T47D (cell line): ENCODE measurements around the gene FNDC10.

Source experiments
- DNase-seq, 2 experiments: peaks; one replicate each; pipeline versions ENCODE4 v3.0.0 to v3.0.0-alpha.2; 2011 to 2012; ENCODE audit warnings: low read depth in 1 of 2, low spot score in 1 of 2
- JUND ChIP-seq: IDR thresholded peaks from 2 replicates; pipeline ENCODE4 v1.6.1; 2012; ENCODE audit warnings: low read depth
- in situ Hi-C: cut with HindIII; loops from 2 replicates; pipeline ENCODE4 v1.10.0; 2016; ENCODE audit warnings: low sequenced_read_pairs, low pct_unique_long_range_greater_than_20kb

The FNDC10 gene

DNA sequence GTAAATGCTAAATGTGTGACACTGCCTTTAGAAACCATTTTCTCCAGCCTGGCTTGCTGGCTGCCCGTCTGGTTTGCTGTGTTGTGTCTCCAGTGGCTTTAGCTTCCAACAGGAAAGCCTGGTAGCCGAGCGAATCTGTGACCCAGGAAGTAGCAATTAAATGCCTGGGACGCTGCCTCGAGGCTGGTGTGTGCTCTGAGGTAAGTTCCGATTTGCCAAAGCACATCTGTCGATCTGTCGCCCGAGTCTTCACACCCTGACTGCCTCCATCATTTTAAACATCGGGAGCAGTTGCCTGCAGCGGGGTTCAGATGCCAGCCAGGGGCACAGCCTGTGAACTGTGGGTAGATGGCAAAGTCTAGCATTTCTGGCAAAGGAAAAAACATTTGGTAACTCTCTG is 17.6 kb upstream of the FNDC10 start:
- TF ChIP-seq JUND: no peak
- DNase-seq: no peak
- in situ Hi-C loops: no loop called here

DNA sequence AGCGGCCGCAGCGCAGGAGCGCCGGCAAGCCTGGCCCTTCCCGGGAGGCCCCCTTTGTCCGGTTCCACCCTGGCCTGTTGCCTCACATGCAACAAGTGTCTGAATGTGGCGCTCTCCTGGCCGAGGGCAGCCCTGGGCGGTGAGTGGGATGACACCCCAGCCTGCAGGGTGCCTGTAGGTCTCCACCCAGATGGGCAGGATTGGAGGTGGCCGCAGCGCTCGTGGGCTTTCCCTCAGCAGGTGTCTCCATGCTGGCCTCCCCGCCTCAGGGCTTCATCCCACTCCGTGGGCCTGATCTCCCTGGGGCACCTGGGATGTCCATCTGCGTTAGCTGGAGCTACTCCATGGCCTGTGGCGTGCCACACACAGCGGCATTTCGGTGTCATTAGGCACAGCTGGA is 16.9 kb upstream of the FNDC10 start:
- no peak for DNase-seq
- in situ Hi-C loops: no loop called here
- TF ChIP-seq JUND: no peak

DNA sequence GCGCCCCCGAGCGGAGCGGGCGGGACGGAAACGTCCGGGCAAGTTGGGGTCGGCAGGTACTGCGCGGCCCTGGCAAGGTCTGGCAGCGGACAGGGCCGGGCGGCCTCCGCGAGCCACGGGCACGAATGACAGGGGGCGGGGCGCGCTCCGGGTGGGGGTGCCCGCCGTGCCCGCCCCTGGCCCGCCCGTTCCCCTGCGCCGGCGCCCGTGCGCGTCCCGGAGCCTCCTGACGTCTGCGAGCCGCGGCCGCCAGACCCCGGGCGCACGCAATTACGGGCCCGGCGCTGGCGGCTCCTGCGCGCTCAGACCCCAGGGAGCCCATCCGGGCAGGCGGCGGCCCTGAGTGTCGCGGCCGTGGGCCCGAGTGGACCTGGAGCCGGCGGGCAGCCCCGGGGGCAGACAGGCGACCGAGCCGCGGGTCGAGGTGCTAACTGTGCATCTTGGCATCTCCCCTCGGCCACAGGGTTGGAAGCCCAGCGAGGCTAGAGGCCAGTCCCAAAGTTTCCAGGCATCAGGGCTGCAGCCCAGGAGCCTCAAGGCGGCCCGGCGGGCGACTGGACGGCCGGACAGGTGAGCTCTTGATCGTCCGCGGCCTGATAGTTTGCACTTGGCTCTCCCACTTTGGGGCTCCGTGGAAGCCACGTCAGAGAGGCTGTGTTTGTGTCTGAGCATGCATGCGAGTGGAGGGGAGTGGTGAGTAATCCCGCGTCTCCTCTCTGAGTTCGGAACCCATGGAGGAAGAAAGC is 16.3 kb upstream of the FNDC10 start:
- in situ Hi-C loops: no loop called here
- no peak for TF ChIP-seq JUND
- peak; percentile 48 to 80 for DNase-seq

DNA sequence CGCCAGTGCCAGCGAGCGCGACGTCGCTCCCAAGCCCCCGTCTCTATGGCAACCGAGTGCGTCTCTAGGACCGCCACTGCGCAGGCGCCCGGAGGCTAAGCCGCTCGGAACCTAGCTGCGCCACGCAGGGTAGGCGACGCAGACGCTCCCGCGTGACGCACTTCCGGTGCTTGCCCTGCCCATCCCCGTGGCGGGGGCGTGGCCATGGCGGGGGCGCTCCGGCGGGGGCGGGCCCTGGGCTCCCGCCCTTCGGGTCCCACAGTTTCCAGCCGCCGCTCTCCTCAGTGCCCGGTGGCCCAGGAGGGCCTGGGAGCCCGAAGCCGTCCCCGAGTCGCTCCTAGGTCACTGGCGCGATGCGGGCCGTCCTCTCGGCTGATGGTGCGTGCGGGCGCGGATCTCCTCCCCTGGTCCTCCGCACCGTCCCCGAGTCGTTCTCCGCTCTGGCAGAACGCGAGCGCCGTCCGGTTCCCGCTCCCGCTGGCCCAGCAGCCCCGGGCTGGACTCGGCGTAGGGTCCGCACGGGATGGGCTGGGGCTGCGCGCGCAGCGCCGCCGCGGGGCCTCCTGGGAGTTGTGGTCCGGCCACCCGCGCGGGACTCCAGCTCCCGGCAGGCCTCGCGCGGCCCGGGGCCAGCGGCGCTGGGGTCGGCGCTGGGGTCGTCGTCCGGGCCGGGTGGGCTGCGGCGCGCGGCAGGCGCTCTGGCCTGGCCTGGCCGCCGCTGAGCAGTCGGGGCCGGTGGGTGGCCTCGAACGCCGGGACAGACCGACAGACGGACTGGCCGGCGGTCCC is 15.5 kb upstream of the FNDC10 start, which contains the start of gene MIB2:
MIB2 (plus strand) TSS at position 245 of the 789 bp plus-strand sequence. CDS start 7,953 bp downstream, outside the sequence.
- in situ Hi-C loops: no loop called here
- no peak for TF ChIP-seq JUND
- peak; percentile 96 to 98 for DNase-seq

DNA sequence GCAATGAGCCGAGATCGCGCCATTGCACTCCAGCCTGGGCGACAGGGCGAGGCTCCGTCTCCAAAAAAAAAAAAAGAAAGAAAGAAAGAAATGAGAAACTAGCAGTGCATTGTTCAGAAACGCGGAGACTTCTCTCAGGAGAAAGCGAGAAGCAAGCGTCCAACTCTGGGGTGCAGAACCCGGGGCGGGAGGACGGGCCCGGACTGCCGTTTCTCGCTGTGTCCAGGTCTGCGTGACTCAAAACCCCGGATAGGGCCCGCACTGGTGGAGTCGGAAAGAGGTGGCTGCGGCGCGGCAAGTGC is 15.0 kb upstream of the FNDC10 start:
- in situ Hi-C loops: no loop called here
- no peak for DNase-seq
- TF ChIP-seq JUND: no peak

DNA sequence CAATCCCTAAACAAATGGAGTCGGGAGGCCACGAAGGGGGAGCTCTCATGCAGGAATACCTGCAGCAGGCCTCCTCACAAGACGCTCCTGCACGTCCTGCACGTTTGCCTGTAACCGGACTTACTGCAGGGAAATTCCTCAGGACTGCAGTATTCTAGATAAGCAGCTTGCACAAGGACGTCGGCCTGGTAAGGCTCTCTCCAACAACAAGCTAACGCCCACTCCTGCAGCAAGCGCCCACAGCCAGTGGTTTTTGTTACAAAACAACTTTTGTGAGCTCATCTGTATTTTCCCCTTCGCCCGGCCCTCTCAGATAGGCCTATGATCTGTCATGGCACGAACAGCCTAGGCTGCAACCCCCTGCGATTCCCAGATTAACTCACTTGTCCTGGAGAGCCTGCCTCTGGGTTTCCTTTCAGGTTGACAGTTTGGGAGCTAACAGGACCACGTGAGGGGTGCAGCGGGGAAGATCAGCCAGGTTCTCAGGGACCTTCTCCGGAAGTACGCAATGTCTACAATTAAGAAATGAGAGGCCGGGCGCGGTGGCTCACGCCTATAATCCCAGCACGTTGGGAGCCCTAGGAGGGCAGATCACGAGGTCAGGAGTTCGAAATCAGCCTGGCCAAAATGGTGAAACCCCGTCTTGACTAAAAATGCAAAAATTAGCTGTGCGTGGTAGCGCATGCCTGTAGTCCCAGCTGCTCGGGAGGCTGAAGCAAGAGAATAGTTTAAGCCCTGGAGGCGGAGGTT is 14.4 kb upstream of the FNDC10 start:
- in situ Hi-C loops: no loop called here
- no peak for DNase-seq
- TF ChIP-seq JUND: no peak

DNA sequence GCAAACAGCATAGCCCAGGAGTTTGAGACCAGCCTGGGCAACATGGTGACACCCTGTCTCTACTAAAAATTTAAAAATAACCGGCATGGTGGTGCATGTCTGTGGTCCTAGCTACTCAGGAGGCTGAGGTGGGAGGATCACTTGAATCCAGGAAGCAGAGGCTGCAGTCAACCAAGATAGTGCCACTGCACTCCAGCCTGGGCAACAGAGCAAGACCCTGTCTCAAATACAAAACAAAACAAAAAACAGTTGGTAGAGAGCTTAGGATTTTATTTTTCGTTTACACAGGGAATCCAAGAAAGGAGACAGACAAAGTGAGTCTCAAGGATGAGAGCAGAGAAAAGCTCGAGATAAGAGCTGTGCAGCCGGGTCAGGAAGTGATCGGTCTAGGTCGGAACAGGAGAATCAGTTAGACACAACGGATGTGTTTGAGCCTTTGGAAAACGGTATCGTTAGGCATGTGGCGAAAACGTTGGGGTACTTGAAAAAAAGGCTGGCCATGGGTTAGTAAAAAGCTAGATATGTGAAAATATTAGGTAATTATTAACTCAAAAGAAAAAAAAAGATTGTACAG is 13.7 kb upstream of the FNDC10 start:
- no peak for DNase-seq
- no peak for TF ChIP-seq JUND
- in situ Hi-C loops: no loop called here

DNA sequence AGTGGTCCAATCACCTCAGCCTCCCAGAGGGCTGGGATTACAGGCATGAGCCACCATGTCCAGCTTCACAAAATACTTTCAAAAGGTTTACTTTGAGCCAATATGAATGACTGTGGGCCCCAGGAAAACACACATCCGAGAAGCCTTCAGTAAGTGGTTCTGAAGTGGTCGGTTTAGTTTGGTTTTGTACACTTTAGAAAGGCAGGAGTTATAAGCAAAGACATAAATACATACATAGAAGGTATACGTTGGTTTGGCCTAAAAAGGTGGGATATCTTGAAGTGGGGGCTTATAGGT is 12.1 kb upstream of the FNDC10 start:
- no peak for DNase-seq
- in situ Hi-C loops: no loop called here
- no peak for TF ChIP-seq JUND

DNA sequence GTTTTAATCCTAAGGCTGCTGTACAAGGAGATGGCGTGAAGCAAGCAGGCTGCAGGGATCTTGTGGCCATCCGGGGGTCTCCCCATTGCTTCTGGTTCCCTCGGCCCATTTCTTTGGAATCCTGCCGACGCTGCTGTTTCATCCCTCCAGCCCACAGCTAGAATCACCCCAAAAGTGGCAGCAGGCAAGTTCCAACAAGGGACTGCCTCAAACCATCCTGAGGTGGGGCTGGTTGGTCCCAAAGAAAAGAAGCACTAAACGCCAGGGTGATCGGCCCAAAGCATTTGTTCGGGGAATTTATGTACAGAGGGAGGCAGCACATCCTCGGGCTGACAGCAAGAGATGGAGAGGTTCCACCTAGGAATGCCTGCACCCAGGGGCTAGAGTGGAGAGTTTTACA is 10.9 kb upstream of the FNDC10 start:
- in situ Hi-C loops: no loop called here

DNA sequence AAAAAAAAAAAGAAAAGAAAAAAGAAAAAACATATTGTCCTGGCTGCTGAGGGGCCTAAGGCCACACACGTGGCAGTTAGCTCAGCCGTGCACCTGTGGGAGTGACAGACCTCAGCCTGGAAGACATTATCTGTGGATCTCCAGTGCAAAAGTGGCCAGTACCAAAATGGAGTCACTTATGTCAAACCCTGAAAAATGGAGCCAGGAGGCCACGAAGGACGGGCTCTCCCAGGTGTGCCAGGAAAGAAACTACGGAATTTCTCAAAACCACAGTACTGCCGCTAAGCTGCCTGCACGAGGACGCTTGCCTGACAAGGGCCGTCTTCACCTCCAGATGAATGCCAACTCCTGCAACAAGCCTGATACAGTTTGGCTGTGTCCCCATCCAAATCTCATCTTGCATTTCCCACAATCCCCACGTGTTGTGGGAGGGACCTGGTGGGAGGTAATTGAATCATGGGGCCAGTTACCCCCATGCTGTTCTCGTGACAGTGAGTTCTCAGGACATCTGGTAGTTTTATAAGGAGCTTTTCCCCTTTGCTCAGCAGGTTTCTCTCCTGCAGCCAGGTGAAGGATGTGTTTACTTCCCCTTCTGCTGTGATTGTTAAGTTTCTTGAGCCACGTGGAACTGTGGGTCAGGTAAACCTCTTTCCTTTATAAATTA is 10.0 kb upstream of the FNDC10 start:
- TF ChIP-seq JUND: no peak
- in situ Hi-C loops: no loop called here
- DNase-seq: no peak

More for the DNA sequence above, 10.9 kb upstream of the FNDC10 start:
- TF ChIP-seq JUND: no peak
- DNase-seq: no peak

DNA sequence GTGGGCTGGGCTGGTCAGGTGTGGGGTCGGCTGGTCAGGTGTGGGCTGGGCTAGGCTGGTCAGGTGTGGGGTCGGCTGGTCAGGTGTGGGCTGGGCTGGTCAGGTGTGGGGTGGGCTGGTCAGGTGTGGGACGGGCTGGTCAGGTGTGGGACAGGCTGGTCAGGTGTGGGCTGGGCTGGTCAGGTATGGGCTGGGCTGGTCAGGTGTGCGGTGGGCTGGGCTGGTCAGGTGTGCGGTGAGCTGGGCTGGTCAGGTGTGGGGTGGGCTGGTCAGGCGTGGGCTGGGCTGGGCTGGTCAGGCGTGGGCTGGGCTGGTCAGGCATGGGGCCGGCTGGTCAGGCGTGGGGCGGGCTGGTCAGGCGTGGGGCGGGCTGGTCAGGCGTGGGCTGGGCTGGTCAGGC is 6.3 kb upstream of the FNDC10 start:
- TF ChIP-seq JUND: no peak
- DNase-seq: no peak
- in situ Hi-C loops: no loop called here

DNA sequence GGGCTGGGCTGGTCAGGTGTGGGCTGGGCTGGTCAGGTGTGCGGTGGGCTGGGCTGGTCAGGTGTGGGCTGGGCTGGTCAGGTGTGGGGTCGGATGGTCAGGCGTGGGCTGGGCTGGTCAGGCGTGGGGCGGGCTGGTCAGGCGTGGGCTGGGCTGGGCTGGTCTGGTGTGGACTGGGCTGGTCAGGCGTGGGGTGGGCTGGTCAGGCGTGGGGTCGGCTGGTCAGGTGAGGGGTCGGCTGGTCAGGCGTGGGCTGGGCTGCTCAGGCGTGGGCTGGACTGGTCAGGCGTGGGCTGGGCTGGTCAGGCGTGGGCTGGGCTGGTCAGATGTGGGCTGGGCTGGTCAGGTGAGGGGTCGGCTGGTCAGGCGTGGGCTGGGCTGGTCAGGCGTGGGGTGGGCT is 5.8 kb upstream of the FNDC10 start:
- DNase-seq: no peak
- in situ Hi-C loops: no loop called here
- TF ChIP-seq JUND: no peak

DNA sequence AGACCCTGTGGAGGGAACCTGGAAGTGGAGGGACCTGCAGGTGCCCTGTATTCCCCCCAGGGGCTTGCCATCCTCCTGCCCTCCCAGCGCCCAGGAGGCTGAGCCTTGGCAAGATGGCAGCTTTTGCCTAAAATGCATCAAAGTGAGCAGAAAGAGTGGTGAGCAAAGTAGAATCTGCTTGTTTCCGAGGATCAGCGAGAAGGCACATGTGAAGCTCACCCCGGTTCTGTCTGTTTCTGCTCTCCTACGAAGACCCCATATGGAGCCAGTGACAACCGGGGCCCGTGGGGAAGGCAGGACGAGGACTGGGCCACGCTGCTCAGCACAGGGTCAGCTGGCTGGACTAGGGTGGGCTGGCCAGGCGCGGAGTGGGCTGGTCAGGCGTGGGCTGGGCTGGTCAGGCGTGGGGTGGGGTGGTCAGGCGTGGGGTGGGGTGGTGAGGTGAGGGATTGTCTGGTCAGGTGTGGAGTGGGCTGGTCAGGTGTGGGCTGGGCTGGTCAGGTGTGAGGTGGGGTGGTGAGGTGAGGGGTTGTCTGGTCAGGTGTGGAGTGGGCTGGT is 5.2 kb upstream of the FNDC10 start:
- DNase-seq: no peak
- in situ Hi-C loops: no loop called here
- no peak for TF ChIP-seq JUND
